ENCODE results near the gene CDHR2.

Gene CDHR2

GRCh38 chr5:176548967-176549444 lies at the start of gene CDHR2:
Gene CDHR2 (plus strand): TSS chr5:176549342. CDS start chr5:176565353, 16,011 bp downstream.
- Histone ChIP-seq H3K4me3 (ENCODE audit: low read length) (no peak within 1 kb of the TSS), H3K9ac (ENCODE audit: low read depth, low read length) (no peak within 1 kb of the TSS), H3K27ac (ENCODE audit: low read length) (no peak within 1 kb of the TSS), H3K9me3 (ENCODE audit: insufficient read depth, low read depth, low read length) (no peaks in the 10 kb centered on the region), H3K27me3 (ENCODE audit: insufficient read depth, low read length) (peaks cover 13% of the 10 kb centered on the region; the same call in 1 of the 2 replicates), H3K4me1 (ENCODE audit: insufficient read depth, low read length) (peaks cover 7% of the 10 kb centered on the region), H3K36me3 (ENCODE audit: insufficient read depth, low read depth, low read length) (no peaks in the 10 kb centered on the region)

GRCh38 chr5:176500511-176500910 lies 48.6 kb upstream of the CDHR2 start:
- Histone ChIP-seq H3K9me3 (ENCODE audit: insufficient read depth, low read depth, low read length) (no peaks in the 10 kb centered on the region), H3K4me3 (ENCODE audit: low read length) (no peak overlapping the region), H3K4me1 (ENCODE audit: insufficient read depth, low read length) (no peaks in the 10 kb centered on the region), H3K36me3 (ENCODE audit: insufficient read depth, low read depth, low read length) (peaks cover 97% of the 10 kb centered on the region), H3K27me3 (ENCODE audit: insufficient read depth, low read length) (no peaks in the 10 kb centered on the region), H3K9ac (ENCODE audit: low read depth, low read length) (no peak overlapping the region), H3K27ac (ENCODE audit: low read length) (no peak overlapping the region)

- Histone ChIP-seq H3K9ac (ENCODE audit: low read depth, low read length) (no peak overlapping the region), H3K27ac (ENCODE audit: low read length) (no peak overlapping the region), H3K4me1 (ENCODE audit: insufficient read depth, low read length) (no peaks in the 10 kb centered on the region), H3K36me3 (ENCODE audit: insufficient read depth, low read depth, low read length) (peaks cover 95% of the 10 kb centered on the region), H3K9me3 (ENCODE audit: insufficient read depth, low read depth, low read length) (no peaks in the 10 kb centered on the region), H3K27me3 (ENCODE audit: insufficient read depth, low read length) (no peaks in the 10 kb centered on the region), H3K4me3 (ENCODE audit: low read length) (no peak overlapping the region)
Observed at GRCh38 chr5:176501333-176501732, 47.8 kb upstream of the CDHR2 start.

GRCh38 chr5:176503496-176503895 lies 45.6 kb upstream of the CDHR2 start:
- H3K27ac ChIP-seq (ENCODE audit: low read length): no peak overlapping the region
- H3K27me3 ChIP-seq (ENCODE audit: insufficient read depth, low read length): no peaks in the 10 kb centered on the region
- no peaks in the 10 kb centered on the region for H3K4me1 ChIP-seq (ENCODE audit: insufficient read depth, low read length)
- no peak overlapping the region for H3K4me3 ChIP-seq (ENCODE audit: low read length)
- H3K9ac ChIP-seq (ENCODE audit: low read depth, low read length): no peak overlapping the region
- peaks cover 94% of the 10 kb centered on the region for H3K36me3 ChIP-seq (ENCODE audit: insufficient read depth, low read depth, low read length)
- no peaks in the 10 kb centered on the region for H3K9me3 ChIP-seq (ENCODE audit: insufficient read depth, low read depth, low read length)

- Histone ChIP-seq H3K27ac (ENCODE audit: low read length) (no peak overlapping the region), H3K4me3 (ENCODE audit: low read length) (no peak overlapping the region), H3K4me1 (ENCODE audit: insufficient read depth, low read length) (no peaks in the 10 kb centered on the region), H3K27me3 (ENCODE audit: insufficient read depth, low read length) (no peaks in the 10 kb centered on the region), H3K9me3 (ENCODE audit: insufficient read depth, low read depth, low read length) (no peaks in the 10 kb centered on the region), H3K36me3 (ENCODE audit: insufficient read depth, low read depth, low read length) (peaks cover 65% of the 10 kb centered on the region), H3K9ac (ENCODE audit: low read depth, low read length) (no peak overlapping the region)
Observed at GRCh38 chr5:176507911-176508310, 41.2 kb upstream of the CDHR2 start.

- Histone ChIP-seq H3K9ac (ENCODE audit: low read depth, low read length) (no peak overlapping the region), H3K27ac (ENCODE audit: low read length) (no peak overlapping the region), H3K4me3 (ENCODE audit: low read length) (no peak overlapping the region), H3K36me3 (ENCODE audit: insufficient read depth, low read depth, low read length) (peaks cover 59% of the 10 kb centered on the region), H3K27me3 (ENCODE audit: insufficient read depth, low read length) (no peaks in the 10 kb centered on the region), H3K4me1 (ENCODE audit: insufficient read depth, low read length) (no peaks in the 10 kb centered on the region), H3K9me3 (ENCODE audit: insufficient read depth, low read depth, low read length) (no peaks in the 10 kb centered on the region)
Observed at GRCh38 chr5:176508603-176509002, 40.5 kb upstream of the CDHR2 start.

GRCh38 chr5:176513788-176514187 lies 35.4 kb upstream of the CDHR2 start:
- no peak overlapping the region for H3K4me3 ChIP-seq (ENCODE audit: low read length)
- no peaks in the 10 kb centered on the region for H3K27me3 ChIP-seq (ENCODE audit: insufficient read depth, low read length)
- H3K4me1 ChIP-seq (ENCODE audit: insufficient read depth, low read length): no peaks in the 10 kb centered on the region
- no peak overlapping the region for H3K27ac ChIP-seq (ENCODE audit: low read length)
- peaks cover 10% of the 10 kb centered on the region for H3K36me3 ChIP-seq (ENCODE audit: insufficient read depth, low read depth, low read length)
- no peak overlapping the region for H3K9ac ChIP-seq (ENCODE audit: low read depth, low read length)
- H3K9me3 ChIP-seq (ENCODE audit: insufficient read depth, low read depth, low read length): no peaks in the 10 kb centered on the region

- Histone ChIP-seq H3K9ac (ENCODE audit: low read depth, low read length) (no peak overlapping the region), H3K4me1 (ENCODE audit: insufficient read depth, low read length) (no peaks in the 10 kb centered on the region), H3K36me3 (ENCODE audit: insufficient read depth, low read depth, low read length) (peaks cover 4% of the 10 kb centered on the region), H3K27ac (ENCODE audit: low read length) (no peak overlapping the region), H3K4me3 (ENCODE audit: low read length) (no peak overlapping the region), H3K27me3 (ENCODE audit: insufficient read depth, low read length) (no peaks in the 10 kb centered on the region), H3K9me3 (ENCODE audit: insufficient read depth, low read depth, low read length) (no peaks in the 10 kb centered on the region)
Observed at GRCh38 chr5:176514244-176514950, 34.7 kb upstream of the CDHR2 start.

GRCh38 chr5:176515396-176515795 lies 33.7 kb upstream of the CDHR2 start:
- no peaks in the 10 kb centered on the region for H3K27me3 ChIP-seq (ENCODE audit: insufficient read depth, low read length)
- H3K27ac ChIP-seq (ENCODE audit: low read length): no peak overlapping the region
- no peak overlapping the region for H3K9ac ChIP-seq (ENCODE audit: low read depth, low read length)
- H3K4me1 ChIP-seq (ENCODE audit: insufficient read depth, low read length): no peaks in the 10 kb centered on the region
- H3K4me3 ChIP-seq (ENCODE audit: low read length): no peak overlapping the region
- H3K36me3 ChIP-seq (ENCODE audit: insufficient read depth, low read depth, low read length): no peaks in the 10 kb centered on the region
- H3K9me3 ChIP-seq (ENCODE audit: insufficient read depth, low read depth, low read length): no peaks in the 10 kb centered on the region

GRCh38 chr5:176517053-176517661 lies 32.0 kb upstream of the CDHR2 start:
- no peak overlapping the region for H3K4me3 ChIP-seq (ENCODE audit: low read length)
- no peak overlapping the region for H3K9ac ChIP-seq (ENCODE audit: low read depth, low read length)
- 0 out of 2 replicates have a peak, but pooled peaks cover 2% of the 10 kb centered on the region for H3K4me1 ChIP-seq (ENCODE audit: insufficient read depth, low read length)
- no peaks in the 10 kb centered on the region for H3K27me3 ChIP-seq (ENCODE audit: insufficient read depth, low read length)
- no peak overlapping the region for H3K27ac ChIP-seq (ENCODE audit: low read length)
- H3K36me3 ChIP-seq (ENCODE audit: insufficient read depth, low read depth, low read length): no peaks in the 10 kb centered on the region
- no peaks in the 10 kb centered on the region for H3K9me3 ChIP-seq (ENCODE audit: insufficient read depth, low read depth, low read length)

- Histone ChIP-seq H3K9me3 (ENCODE audit: insufficient read depth, low read depth, low read length) (no peaks in the 10 kb centered on the region), H3K4me1 (ENCODE audit: insufficient read depth, low read length) (0 out of 2 replicates have a peak, but pooled peaks cover 2% of the 10 kb centered on the region), H3K9ac (ENCODE audit: low read depth, low read length) (no peak overlapping the region), H3K36me3 (ENCODE audit: insufficient read depth, low read depth, low read length) (no peaks in the 10 kb centered on the region), H3K27ac (ENCODE audit: low read length) (no peak overlapping the region), H3K27me3 (ENCODE audit: insufficient read depth, low read length) (no peaks in the 10 kb centered on the region), H3K4me3 (ENCODE audit: low read length) (no peak overlapping the region)
Observed at GRCh38 chr5:176519810-176520720, 29.1 kb upstream of the CDHR2 start.

Measured in iPS-20b (cell line).